ENCODE measurements around the gene PKN2. TPM values are rescaled to one million over a fixed set of nuclear protein-coding genes. Genes with fewer than 3 reads are reported as not detected.
A peak's percentile ranks its signal among the peaks of the same experiment; 100 is the strongest.

PKN2 gene
- total and polyA plus RNA-seq, 2 of the 8 experiments (the other 6 are each of a cell fraction or from before 2014, with no cell fraction given) = 7.8 to 32.0 TPM

DNA sequence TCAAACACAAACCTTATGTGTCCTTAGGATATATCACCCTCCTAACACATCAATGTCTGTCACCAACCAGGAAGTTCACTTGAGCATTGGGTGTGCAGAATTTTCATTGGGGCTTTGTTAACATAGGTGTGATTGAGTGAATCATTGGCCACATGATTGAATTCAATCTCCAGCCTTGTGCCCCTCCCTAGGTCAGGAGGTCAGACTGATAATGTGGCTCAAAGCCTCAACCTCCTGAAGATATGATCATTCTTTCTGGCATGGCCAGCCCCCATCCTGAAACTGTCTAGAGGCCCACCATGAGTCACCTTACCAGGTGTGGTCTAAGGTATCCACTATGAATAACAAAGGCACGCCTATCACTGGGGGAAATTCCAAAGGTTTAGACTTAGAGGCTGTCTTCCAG lies 90.1 kb downstream of the PKN2 start (continued):
- TF ChIP-seq EGR1 (IDR thresholded peaks at IDR 0.05; ENCODE audit: borderline replicate concordance, low read depth, low read length) (no peak), PHF8 (conservative IDR thresholded peaks at IDR 0.05; ENCODE audit: low read depth, low read length) (no peak), ZNF274 (IDR thresholded peaks at IDR 0.05; ENCODE audit: borderline replicate concordance, extremely low read depth, low read length) (no peak), TEAD4 (IDR thresholded peaks at IDR 0.05; ENCODE audit: low read depth, low read length) (0 out of 2 replicates have a peak, but pooled peaks have one; percentile 24), CHD2 (IDR thresholded peaks at IDR 0.05; ENCODE audit: low read length) (no peak), POLR2AphosphoS5 (IDR thresholded peaks at IDR 0.05; ENCODE audit: low read depth, low read length) (no peak), RXRA (IDR thresholded peaks at IDR 0.05; ENCODE audit: insufficient read depth, low read depth, low read length) (no peak), BACH1 (IDR thresholded peaks at IDR 0.05; ENCODE audit: low read length) (no peak), SRF (IDR thresholded peaks at IDR 0.05; ENCODE audit: low read depth, low read length) (no peak), JUN (IDR thresholded peaks at IDR 0.05; ENCODE audit: low read depth, low read length) (peak; percentile 73; the same call in 1 of the 2 replicates), SP1 (IDR thresholded peaks at IDR 0.05; ENCODE audit: low read depth, low read length) (0 out of 2 replicates have a peak, but pooled peaks have one; percentile 72), POLR2A (IDR thresholded peaks at IDR 0.05; ENCODE audit: control extremely low read depth in 1 of 2, low read depth in 2 of 2, low read length in 2 of 2) (0 out of 3 replicates have a peak, but pooled peaks of 1 of the 2 experiments have one; percentile 27), RBBP5 (IDR thresholded peaks at IDR 0.05; ENCODE audit: borderline replicate concordance, low read depth, low read length) (no peak)

Data from H1 (cell line).